Measurements from ENCODE around the gene KRT6C. TPM values are rescaled to one million over a fixed set of nuclear protein-coding genes. Genes with fewer than 3 reads are reported as not detected.

The KRT6C gene
- total RNA-seq: not detected in 2 replicates

GRCh38 chr12:52473768-52474167 is at the start of gene KRT6C:
TSS of gene KRT6C (minus strand) at chr12:52473805. CDS start at chr12:52473737, 68 bp downstream.
- intact Hi-C loops (cut with micrococcal nuclease): loop anchor here (1.0 kb wide), 1 partner anchor 23 kb away; no protein-coding TSS in a partner anchor
- no peak for TF ChIP-seq CTCF (IDR thresholded peaks at IDR 0.05)
- H3K27me3 Mint-ChIP-seq: peaks cover 11% of the 10 kb centered on the region
- H3K36me3 Mint-ChIP-seq (ENCODE audit: low read depth): no peaks in the 10 kb centered on the region
- DNase-seq (no peak), ATAC-seq (ENCODE audit: low read depth) (no peak)
- no peaks in the 10 kb centered on the region for H3K9me3 Mint-ChIP-seq
- POLR2A ChIA-PET: no interaction called here
- H3K4me3 Mint-ChIP-seq: no peak within 1 kb of the TSS
- no peak within 1 kb of the TSS for H3K27ac Mint-ChIP-seq
- CTCF ChIA-PET: no interaction called here
- no peaks in the 10 kb centered on the region for H3K4me1 Mint-ChIP-seq

DNA sequence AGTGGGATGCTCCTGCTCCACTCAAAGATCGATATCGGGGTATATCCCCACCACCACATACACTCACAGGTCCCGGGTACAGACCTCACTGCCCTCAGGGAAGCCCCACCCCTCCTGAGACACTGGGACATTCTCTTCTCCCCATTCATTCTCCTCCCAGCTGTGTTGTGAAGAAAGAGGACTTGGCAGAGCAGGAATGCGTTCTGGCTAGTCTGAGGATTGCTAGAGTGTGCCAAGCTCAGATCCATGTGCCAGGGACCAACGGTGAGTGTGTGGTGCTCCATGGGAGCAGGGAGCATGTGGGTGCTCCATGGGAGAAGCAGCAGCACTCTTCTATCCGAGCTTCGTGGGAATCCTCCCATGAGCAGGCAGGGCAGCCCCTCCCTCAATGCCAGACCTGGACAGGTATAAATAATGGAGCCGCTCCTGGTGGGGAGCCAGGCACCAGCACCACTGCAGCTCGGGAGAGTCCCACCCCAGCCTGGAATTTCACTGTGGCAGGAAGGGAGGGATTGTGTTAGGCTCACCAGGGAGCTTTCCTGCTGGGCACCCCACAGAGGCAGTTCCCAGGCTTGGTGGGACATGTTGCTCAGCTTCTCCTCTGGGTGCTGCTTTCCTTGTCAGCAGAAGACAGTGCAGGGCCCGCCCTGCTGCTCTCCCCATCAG is 48.9 kb upstream of the KRT6C start:
- CTCF ChIA-PET: no interaction called here
- Mint-ChIP-seq H3K9me3 (no peaks in the 10 kb centered on the region), H3K36me3 (ENCODE audit: low read depth) (no peaks in the 10 kb centered on the region), H3K27ac (no peak overlapping the region), H3K4me1 (no peaks in the 10 kb centered on the region), H3K27me3 (peaks cover 2% of the 10 kb centered on the region), H3K4me3 (no peak overlapping the region)
- intact Hi-C loops (cut with micrococcal nuclease): no loop called here
- TF ChIP-seq CTCF (IDR thresholded peaks at IDR 0.05): no peak
- POLR2A ChIA-PET: no interaction called here
- ATAC-seq (ENCODE audit: low read depth) (no peak), DNase-seq (no peak)

- DNase-seq: no peak
- ChIA-PET CTCF (no interaction called here), POLR2A (no interaction called here)
- ATAC-seq (ENCODE audit: low read depth): no peak
- Mint-ChIP-seq H3K4me3 (no peak overlapping the region), H3K27me3 (peaks cover 2% of the 10 kb centered on the region), H3K4me1 (no peaks in the 10 kb centered on the region), H3K9me3 (no peaks in the 10 kb centered on the region), H3K27ac (no peak overlapping the region), H3K36me3 (ENCODE audit: low read depth) (no peaks in the 10 kb centered on the region)
- no peak for TF ChIP-seq CTCF (IDR thresholded peaks at IDR 0.05)
- intact Hi-C loops (cut with micrococcal nuclease): no loop called here
These were observed 48.1 kb upstream of the KRT6C start for GRCh38 chr12:52521568-52522266.

GRCh38 chr12:52521175-52521567 is 47.6 kb upstream of the KRT6C start:
- no peak overlapping the region for H3K4me3 Mint-ChIP-seq

More at GRCh38 chr12:52521175-52521567, 47.6 kb upstream of the KRT6C start:
- no peak for TF ChIP-seq CTCF (IDR thresholded peaks at IDR 0.05)
- H3K27me3 Mint-ChIP-seq: peaks cover 2% of the 10 kb centered on the region
- DNase-seq (no peak), ATAC-seq (ENCODE audit: low read depth) (no peak)
- H3K36me3 Mint-ChIP-seq (ENCODE audit: low read depth): no peaks in the 10 kb centered on the region
- ChIA-PET CTCF (no interaction called here), POLR2A (no interaction called here)
- intact Hi-C loops (cut with micrococcal nuclease): no loop called here
- H3K4me1 Mint-ChIP-seq: no peaks in the 10 kb centered on the region
- no peaks in the 10 kb centered on the region for H3K9me3 Mint-ChIP-seq
- no peak overlapping the region for H3K27ac Mint-ChIP-seq

Data from activated B cell treated with CpG ODN at 0.5 μM for 24 hours (primary cell).